SK-N-SH treated with all-trans-retinoic acid at 6 μM for 48 hours (cell line): ENCODE results near the gene SPATS2.

Experiments
- ATAC-seq: fragments of 200-7000 bp; cut with Tn5 transposase; 3 replicates; pipeline ENCODE4 v1.9.1; 2020; ENCODE audit warnings: mild to moderate bottlenecking, moderate library complexity
- ARNTL ChIP-seq: fragments of 450-650 bp; formaldehyde crosslinking; IDR thresholded peaks from 2 replicates; pipeline ENCODE4 v1.5.0; 2020; ENCODE audit warnings: low read depth, mild to moderate bottlenecking, moderate library complexity, borderline replicate concordance
- BACH2 ChIP-seq: fragments of 250-450 bp; sonication (Bioruptor Pico); IDR thresholded peaks from 2 replicates; pipeline ENCODE4 v1.9.0; 2021; ENCODE audit warnings: mild to moderate bottlenecking, borderline replicate concordance
- CSDC2 ChIP-seq: fragments of 250-450 bp; sonication (Bioruptor Pico); IDR thresholded peaks from 2 replicates; pipeline ENCODE4 v1.5.0; 2020; ENCODE audit warnings: mild to moderate bottlenecking, moderate library complexity
- ESRRG ChIP-seq: fragments of 250-450 bp; sonication (Bioruptor Pico); IDR thresholded peaks from 2 replicates; pipeline ENCODE4 v1.6.1; 2021; ENCODE audit warnings: mild to moderate bottlenecking
- ISL1 ChIP-seq: fragments of 250-450 bp; sonication (Bioruptor Pico); IDR thresholded peaks from 2 replicates; pipeline ENCODE4 v2.1.2; 2022; ENCODE audit warnings: mild to moderate bottlenecking, moderate library complexity
- OSR1 ChIP-seq: fragments of 250-450 bp; sonication (Bioruptor Pico); IDR thresholded peaks from 2 replicates; pipeline ENCODE4 v1.8.0; 2022; ENCODE audit warnings: moderate library complexity, mild to moderate bottlenecking, inconsistent platforms
- PPARA ChIP-seq: fragments of 250-450 bp; sonication (Bioruptor Pico); IDR thresholded peaks from 2 replicates; pipeline ENCODE4 v1.5.0; 2020; ENCODE audit warnings: mild to moderate bottlenecking, borderline replicate concordance
- RARB ChIP-seq: fragments of 250-450 bp; sonication (Bioruptor Pico); IDR thresholded peaks from 2 replicates; pipeline ENCODE4 v1.8.0; 2021; ENCODE audit warnings: mild to moderate bottlenecking, moderate library complexity
- SNAI2 ChIP-seq: fragments of 250-450 bp; sonication (Bioruptor Pico); IDR thresholded peaks from 2 replicates; pipeline ENCODE4 v1.5.0; 2020; ENCODE audit warnings: mild to moderate bottlenecking, moderate library complexity
- TCF4 ChIP-seq: fragments of 250-450 bp; sonication (Bioruptor Pico); IDR thresholded peaks from 2 replicates; pipeline ENCODE4 v1.8.0; 2021; ENCODE audit warnings: mild to moderate bottlenecking, moderate library complexity, borderline replicate concordance
- ZC3H10 ChIP-seq: fragments of 250-450 bp; sonication (Bioruptor Pico); IDR thresholded peaks from 2 replicates; pipeline ENCODE4 v1.5.1; 2021; ENCODE audit warnings: mild to moderate bottlenecking, moderate library complexity
- ZFP3 ChIP-seq: fragments of 250-450 bp; sonication (Bioruptor Pico); IDR thresholded peaks from 2 replicates; pipeline ENCODE4 v1.5.0; 2020; ENCODE audit warnings: mild to moderate bottlenecking, moderate library complexity
- ZFP30 ChIP-seq: fragments of 450-650 bp; formaldehyde crosslinking; IDR thresholded peaks from 2 replicates; pipeline ENCODE4 v1.5.0; 2022; ENCODE audit warnings: mild to moderate bottlenecking, moderate library complexity
- ZNF565 ChIP-seq: fragments of 450-650 bp; formaldehyde crosslinking; conservative IDR thresholded peaks from 2 replicates; pipeline ENCODE4 v1.5.0; 2020; ENCODE audit warnings: low read depth, mild to moderate bottlenecking, moderate library complexity
- TF ChIP-seq, protein P1 (sequence below): fragments of 250-450 bp; sonication (Bioruptor Pico); IDR thresholded peaks from 2 replicates; pipeline ENCODE4 v1.5.0; 2020; ENCODE audit warnings: mild to moderate bottlenecking, moderate library complexity
- TF ChIP-seq, protein P2 (sequence below): fragments of 250-450 bp; sonication (Bioruptor Pico); IDR thresholded peaks from 2 replicates; pipeline ENCODE4 v1.8.0; 2020; ENCODE audit warnings: mild to moderate bottlenecking, moderate library complexity, borderline replicate concordance
- TF ChIP-seq, protein P3 (sequence below): fragments of 250-450 bp; sonication (Bioruptor Pico); IDR thresholded peaks from 2 replicates; pipeline ENCODE4 v1.5.1; 2021; ENCODE audit warnings: mild to moderate bottlenecking, moderate library complexity
- TF ChIP-seq, protein P4 (sequence below): fragments of 250-450 bp; sonication (Bioruptor Pico); IDR thresholded peaks from 2 replicates; pipeline ENCODE4 v1.8.0; 2021; ENCODE audit warnings: low read depth, mild to moderate bottlenecking, moderate library complexity, borderline replicate concordance
- TF ChIP-seq, protein P5 (sequence below): fragments of 250-450 bp; sonication (Bioruptor Pico); IDR thresholded peaks from 2 replicates; pipeline ENCODE4 v1.5.1; 2020; ENCODE audit warnings: low read depth, mild to moderate bottlenecking, moderate library complexity

The SPATS2 gene

DNA sequence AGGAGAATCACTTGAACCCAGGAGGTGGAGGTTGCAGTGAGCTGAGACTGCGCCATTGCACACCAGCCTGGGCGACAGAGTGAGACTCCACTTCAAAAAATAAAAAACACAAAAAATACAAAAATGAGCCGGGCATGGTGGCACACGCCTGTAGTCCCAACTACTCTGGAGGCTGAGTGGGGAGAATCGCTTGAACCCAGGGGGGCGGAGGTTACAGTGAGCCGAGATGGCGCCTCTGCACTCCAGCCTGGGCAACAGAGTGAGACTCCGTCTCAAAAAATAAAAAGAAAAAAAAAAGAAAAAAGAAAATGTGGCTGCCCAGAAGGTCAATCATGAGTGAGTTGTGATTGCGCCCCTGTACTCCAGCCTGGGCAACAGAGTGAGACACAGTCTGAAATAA is 11.3 kb upstream of the SPATS2 start:
- TF ChIP-seq CSDC2 (no peak), RARB (CRISPR knock-in tag) (no peak), ZFP3 (CRISPR knock-in tag) (no peak), ZC3H10 (no peak), ESRRG (no peak), ZFP30 (CRISPR knock-in tag) (no peak), ISL1 (CRISPR knock-in tag) (no peak), TCF4 (CRISPR knock-in tag) (no peak), ARNTL (no peak), BACH2 (CRISPR knock-in tag) (no peak)
- TF ChIP-seq, protein P1, sequence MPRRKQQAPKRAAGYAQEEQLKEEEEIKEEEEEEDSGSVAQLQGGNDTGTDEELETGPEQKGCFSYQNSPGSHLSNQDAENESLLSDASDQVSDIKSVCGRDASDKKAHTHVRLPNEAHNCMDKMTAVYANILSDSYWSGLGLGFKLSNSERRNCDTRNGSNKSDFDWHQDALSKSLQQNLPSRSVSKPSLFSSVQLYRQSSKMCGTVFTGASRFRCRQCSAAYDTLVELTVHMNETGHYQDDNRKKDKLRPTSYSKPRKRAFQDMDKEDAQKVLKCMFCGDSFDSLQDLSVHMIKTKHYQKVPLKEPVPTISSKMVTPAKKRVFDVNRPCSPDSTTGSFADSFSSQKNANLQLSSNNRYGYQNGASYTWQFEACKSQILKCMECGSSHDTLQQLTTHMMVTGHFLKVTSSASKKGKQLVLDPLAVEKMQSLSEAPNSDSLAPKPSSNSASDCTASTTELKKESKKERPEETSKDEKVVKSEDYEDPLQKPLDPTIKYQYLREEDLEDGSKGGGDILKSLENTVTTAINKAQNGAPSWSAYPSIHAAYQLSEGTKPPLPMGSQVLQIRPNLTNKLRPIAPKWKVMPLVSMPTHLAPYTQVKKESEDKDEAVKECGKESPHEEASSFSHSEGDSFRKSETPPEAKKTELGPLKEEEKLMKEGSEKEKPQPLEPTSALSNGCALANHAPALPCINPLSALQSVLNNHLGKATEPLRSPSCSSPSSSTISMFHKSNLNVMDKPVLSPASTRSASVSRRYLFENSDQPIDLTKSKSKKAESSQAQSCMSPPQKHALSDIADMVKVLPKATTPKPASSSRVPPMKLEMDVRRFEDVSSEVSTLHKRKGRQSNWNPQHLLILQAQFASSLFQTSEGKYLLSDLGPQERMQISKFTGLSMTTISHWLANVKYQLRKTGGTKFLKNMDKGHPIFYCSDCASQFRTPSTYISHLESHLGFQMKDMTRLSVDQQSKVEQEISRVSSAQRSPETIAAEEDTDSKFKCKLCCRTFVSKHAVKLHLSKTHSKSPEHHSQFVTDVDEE = no peak
- TF ChIP-seq, protein P2, sequence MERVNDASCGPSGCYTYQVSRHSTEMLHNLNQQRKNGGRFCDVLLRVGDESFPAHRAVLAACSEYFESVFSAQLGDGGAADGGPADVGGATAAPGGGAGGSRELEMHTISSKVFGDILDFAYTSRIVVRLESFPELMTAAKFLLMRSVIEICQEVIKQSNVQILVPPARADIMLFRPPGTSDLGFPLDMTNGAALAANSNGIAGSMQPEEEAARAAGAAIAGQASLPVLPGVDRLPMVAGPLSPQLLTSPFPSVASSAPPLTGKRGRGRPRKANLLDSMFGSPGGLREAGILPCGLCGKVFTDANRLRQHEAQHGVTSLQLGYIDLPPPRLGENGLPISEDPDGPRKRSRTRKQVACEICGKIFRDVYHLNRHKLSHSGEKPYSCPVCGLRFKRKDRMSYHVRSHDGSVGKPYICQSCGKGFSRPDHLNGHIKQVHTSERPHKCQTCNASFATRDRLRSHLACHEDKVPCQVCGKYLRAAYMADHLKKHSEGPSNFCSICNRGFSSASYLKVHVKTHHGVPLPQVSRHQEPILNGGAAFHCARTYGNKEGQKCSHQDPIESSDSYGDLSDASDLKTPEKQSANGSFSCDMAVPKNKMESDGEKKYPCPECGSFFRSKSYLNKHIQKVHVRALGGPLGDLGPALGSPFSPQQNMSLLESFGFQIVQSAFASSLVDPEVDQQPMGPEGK (CRISPR knock-in tag) = no peak
- TF ChIP-seq, protein P3, sequence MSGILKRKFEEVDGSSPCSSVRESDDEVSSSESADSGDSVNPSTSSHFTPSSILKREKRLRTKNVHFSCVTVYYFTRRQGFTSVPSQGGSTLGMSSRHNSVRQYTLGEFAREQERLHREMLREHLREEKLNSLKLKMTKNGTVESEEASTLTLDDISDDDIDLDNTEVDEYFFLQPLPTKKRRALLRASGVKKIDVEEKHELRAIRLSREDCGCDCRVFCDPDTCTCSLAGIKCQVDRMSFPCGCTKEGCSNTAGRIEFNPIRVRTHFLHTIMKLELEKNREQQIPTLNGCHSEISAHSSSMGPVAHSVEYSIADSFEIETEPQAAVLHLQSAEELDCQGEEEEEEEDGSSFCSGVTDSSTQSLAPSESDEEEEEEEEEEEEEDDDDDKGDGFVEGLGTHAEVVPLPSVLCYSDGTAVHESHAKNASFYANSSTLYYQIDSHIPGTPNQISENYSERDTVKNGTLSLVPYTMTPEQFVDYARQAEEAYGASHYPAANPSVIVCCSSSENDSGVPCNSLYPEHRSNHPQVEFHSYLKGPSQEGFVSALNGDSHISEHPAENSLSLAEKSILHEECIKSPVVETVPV (CRISPR knock-in tag) = no peak
- TF ChIP-seq, protein P4, sequence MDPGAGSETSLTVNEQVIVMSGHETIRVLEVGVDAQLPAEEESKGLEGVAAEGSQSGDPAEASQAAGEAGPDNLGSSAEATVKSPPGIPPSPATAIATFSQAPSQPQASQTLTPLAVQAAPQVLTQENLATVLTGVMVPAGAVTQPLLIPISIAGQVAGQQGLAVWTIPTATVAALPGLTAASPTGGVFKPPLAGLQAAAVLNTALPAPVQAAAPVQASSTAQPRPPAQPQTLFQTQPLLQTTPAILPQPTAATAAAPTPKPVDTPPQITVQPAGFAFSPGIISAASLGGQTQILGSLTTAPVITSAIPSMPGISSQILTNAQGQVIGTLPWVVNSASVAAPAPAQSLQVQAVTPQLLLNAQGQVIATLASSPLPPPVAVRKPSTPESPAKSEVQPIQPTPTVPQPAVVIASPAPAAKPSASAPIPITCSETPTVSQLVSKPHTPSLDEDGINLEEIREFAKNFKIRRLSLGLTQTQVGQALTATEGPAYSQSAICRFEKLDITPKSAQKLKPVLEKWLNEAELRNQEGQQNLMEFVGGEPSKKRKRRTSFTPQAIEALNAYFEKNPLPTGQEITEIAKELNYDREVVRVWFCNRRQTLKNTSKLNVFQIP = no peak
- TF ChIP-seq, protein P5, sequence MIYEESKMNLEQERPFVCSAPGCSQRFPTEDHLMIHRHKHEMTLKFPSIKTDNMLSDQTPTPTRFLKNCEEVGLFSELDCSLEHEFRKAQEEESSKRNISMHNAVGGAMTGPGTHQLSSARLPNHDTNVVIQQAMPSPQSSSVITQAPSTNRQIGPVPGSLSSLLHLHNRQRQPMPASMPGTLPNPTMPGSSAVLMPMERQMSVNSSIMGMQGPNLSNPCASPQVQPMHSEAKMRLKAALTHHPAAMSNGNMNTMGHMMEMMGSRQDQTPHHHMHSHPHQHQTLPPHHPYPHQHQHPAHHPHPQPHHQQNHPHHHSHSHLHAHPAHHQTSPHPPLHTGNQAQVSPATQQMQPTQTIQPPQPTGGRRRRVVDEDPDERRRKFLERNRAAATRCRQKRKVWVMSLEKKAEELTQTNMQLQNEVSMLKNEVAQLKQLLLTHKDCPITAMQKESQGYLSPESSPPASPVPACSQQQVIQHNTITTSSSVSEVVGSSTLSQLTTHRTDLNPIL (CRISPR knock-in tag) = no peak
- no peak for ATAC-seq

DNA sequence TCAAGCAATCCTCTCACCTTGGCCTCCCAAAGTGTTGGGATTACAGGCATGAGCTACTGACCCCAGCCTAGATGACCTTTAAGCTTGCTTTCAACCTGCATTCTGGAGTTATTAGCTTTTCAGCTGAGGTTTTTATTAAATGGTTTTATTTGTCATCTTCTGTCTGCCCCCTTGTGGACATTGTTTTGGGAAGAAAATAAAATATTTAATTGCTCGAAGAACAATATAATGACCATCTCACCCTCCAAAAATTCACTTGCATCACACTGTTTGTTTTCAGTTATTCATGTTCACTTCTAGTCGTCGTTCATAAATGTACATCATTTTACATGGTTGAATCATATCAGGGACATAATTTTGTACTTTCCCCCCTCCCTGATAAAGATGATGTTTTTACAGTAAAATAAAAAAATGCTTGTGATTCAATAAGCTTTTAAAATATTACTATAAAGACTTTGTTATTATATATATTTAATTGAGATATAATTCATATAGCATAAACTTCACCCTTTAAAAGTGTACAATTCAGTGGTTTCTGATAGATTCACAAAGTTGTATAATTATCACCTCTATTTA is 10.1 kb upstream of the SPATS2 start:
- TF ChIP-seq ZFP30 (CRISPR knock-in tag) = no peak
- no peak for TF ChIP-seq ESRRG
- no peak for TF ChIP-seq SNAI2 (CRISPR knock-in tag)
- TF ChIP-seq, protein P4 = no peak
- no peak for TF ChIP-seq ZNF565 (CRISPR knock-in tag)
- no peak for TF ChIP-seq PPARA (CRISPR knock-in tag)
- no peak for TF ChIP-seq OSR1 (CRISPR knock-in tag)
- TF ChIP-seq, protein P3 (CRISPR knock-in tag) = no peak
- TF ChIP-seq ARNTL = no peak
- TF ChIP-seq, protein P5 (CRISPR knock-in tag) = no peak
- TF ChIP-seq, all 23 proteins: peak for 0
- ATAC-seq = no peak
